GF-D8 (cell line): ENCODE measurements around the gene KIF18B.

Experiments used
- DNase-seq: peaks from one replicate; lab custom pipeline; 2025; lab: John Stamatoyannopoulos, UW

The KIF18B gene

DNA sequence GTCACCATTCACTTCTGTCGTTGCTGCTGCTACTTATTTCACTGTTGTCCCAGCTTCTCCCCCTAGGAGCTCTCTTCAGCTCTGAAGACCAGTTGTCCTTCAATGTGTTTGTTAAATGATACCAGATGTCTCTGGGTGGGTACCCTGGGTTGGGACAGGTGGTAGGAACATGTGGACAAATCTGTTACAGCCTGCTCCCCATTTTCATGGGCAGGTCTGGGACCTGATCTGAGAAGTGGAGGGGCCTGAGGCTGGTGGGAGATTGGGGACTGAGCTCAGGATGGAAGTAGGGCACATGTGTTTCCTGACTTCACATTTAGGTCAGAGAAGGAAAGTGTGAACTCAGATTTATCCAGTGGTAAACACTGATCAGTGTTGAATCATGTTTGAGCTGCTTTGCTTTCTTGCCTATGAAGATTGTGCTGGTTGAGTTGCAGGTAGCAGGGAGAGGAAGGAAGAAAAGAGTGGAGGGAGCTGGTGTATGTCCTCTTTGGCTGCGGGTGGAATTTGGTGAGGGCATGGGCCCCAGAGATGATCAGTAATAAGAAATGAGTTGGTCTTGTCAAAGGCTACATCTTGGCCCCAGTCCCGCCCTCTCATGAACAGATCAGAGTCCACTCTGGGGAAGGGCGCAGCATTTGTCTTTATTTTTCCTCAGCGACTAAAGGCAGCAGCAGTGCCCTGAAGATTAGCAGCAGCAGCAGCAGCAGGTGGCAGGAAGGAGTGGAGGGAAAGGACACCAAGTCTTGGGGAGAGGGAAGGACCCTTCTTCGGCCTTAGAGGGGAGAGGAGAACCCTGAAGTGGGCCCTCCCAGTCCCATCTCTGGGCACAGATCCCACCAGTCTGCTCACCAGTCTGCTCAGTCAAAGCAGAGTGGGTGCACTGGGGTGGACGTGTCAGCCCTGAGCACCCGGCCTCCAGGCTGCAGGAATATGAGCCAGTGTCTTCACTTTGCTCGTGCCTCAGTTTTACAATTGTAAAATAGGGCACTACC lies 42.3 kb downstream of the KIF18B start:
- DNase-seq: no peak

DNA sequence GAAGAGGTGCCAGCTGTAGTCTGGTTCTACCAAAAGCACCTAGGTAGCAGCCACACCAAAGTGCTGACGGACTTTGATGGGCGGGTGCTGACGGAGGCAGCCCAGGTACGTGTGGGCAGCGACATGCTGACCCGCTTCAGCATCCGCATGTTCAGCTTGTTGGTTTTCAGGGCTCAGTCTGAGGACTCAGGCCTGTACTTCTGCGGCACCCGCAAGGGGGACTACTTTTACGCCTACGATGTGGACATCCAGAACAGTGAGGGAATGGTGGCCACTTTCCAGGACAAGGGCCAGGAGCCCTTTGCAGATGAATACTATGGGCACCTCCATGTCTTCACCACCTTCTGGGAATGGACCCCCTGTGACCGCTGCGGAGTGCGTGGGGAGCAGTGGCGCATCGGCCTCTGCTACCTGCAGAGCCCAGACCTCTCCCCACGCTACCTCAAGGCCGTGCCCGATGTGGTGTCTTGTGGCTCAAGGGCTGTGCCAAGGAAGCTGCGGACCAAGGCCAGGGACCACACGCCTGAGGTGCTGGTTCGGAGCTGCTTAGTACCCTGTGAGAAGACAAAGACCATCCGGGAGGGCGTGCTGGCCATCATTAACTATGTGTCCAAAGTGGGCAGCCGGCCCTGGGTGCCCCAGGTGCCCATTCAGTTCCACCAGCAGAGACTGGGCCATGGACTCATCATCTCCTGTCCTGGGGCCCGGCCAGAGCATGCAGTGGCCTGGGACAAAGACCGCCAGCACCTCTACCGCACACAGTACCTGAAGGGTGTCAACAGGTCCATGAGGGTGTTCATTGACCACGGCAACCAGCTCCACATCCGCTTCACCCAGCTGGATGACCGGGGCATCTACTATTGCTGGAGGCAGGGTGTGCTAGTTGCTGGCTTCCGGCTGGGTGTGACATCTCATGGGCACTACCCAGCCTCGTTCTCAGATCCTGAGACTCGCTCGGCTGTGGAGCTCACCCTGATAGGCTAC lies 43.3 kb downstream of the KIF18B start:
- DNase-seq: no peak

DNA sequence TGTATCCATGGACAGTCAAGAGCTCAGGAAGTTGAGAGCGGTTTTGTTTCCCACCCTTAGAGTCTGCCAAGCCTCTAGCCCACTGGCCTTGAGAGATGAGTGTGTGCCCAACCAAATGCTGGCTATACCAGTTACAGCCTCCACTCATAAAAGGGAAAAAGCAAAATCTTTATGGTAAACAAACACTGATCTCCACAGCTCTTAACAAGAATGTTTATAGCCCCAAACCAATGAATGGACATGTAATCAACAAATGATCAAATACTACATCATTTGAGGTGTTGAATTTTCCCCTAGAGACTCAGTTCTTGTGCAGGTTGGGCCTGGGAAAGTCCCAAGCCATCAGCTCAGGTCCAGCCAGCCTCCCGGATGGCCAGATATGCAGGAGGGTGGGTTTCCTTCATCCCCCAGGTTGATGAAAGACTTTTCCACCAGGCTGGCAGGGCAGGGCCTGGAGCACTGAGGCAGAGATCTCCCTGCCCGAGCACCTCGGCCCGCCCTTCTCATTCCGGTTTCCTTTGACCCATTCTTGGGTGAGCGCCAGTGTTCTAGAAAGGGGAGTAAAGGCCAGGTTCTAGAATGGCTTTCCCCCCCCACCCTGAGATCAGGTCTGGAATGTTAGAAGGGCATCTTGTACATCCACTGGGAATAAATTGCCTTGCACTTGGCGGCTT lies 44.4 kb downstream of the KIF18B start:
- no peak for DNase-seq

DNA sequence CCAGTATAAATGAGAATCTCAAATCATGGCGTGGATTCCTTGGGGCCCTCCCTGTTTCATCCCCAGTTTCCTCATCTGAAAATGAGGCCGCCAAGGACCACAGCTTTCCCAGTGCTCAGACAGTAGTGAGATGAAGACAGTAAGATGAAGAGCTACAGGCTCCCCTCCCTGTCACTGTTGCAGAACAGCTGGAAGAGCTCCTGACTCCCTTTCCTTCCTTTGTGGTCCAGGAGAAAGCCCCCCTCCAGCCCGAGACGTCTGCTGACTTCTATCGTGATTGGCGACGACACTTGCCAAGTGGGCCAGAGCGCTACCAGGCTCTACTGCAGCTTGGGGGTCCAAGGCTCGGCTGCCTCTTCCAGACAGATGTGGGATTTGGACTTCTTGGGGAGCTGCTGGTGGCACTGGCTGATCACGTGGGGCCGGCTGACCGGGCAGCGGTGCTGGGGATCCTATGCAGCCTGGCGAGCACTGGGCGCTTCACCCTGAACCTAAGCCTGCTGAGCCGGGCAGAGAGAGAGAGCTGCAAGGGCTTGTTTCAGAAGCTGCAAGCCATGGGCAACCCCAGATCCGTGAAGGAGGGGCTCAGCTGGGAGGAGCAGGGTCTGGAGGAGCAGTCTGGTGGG lies 45.3 kb downstream of the KIF18B start:
- no peak for DNase-seq

DNA sequence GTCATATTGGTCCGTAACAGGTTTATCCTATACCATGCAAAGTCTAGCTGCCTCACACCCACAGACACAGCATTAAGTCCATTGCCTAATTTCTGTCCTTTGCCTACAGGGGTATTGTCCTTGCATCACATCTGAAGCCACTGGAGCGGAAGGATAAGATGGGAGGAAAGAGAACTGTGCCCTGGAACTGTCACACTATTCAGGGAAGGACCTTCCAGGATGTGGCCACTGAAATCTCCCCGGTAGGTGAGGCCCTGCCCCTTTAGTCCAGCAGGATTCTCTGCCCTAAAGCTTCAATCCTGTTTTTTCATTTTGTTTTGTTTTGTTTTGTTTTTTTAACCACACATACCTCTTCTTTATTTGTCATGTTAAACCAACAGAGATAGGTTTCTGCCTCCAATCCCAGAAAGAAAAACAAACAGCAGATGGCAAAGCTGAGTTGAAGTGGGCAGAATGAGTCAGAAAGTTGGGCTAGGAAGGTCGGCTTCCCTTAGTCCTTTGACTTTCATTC lies 46.1 kb downstream of the KIF18B start:
- peak; percentile 74 for DNase-seq

DNA sequence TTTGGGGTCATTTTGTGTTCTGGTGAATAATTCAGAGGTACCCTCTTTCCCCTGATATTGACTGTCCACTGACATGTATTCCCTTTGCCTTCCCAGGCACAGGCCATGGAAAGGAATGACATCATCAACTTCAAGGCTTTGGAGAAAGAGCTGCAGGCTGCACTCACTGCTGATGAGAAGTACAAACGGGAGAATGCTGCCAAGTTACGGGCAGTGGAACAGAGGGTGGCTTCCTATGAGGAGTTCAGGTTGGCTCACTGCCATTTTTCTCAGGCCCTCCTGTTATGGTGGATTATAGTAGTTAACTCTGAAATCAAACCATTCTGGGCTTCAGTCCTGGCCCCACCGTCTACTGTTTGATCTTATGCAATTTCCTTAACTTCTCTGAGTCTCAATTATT lies 46.7 kb downstream of the KIF18B start:
- DNase-seq: peak; percentile 74

DNA sequence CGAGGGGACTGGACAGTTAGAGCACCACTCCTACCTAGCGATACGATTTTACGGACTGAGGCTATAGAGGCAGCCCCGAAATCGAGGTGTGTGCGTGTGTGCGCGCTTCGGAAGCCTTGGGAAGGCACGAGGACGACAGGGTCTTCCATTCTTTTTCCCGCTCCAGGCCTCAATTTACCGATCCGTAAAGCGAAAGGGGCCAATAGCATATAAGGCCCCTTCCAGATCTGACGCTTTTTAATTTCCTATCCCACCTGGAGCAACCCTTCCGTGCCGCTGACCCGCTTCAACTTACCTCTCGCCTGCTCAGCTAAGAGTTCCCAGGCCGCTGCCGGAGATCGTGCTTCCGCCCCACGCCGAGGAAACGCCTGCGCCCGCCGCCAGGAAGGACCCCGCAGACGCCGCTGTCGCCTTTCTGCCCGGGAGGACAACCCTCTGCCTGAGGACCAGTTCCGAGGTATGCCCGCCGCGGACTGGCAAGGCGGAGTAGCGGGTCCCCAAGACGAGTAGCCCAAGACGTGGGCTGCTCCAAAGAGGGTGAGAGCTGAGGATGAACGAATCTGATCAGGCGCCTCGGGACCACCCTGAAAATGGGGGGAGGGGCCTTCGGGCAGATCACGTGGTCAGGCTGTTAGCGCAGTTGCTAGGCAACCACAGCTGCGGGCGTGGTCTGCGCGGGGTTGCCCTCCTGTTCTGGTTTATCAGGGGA lies 48.3 kb downstream of the KIF18B start, which contains the start of gene EFTUD2:
Gene EFTUD2, minus strand, starts transcription at position 372 of the 709 bp plus-strand sequence. CDS start 4,924 bp downstream, outside the sequence.
- peak; percentile 68 for DNase-seq

DNA sequence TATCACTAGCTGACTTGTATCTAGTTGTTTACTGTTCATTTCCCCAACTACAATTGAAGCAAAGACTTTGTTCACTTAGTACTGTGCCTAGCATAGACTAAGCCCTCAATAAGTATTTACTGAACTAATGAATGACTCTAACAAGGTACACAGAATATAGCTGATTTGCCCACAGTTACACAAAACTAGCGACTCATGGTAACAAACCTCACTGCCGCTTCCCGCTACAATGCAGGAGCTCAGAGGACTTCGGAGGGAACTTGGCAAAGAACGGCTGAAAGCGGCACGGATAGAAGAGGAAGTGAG lies 48.9 kb downstream of the KIF18B start:
- DNase-seq: peak; percentile 53

DNA sequence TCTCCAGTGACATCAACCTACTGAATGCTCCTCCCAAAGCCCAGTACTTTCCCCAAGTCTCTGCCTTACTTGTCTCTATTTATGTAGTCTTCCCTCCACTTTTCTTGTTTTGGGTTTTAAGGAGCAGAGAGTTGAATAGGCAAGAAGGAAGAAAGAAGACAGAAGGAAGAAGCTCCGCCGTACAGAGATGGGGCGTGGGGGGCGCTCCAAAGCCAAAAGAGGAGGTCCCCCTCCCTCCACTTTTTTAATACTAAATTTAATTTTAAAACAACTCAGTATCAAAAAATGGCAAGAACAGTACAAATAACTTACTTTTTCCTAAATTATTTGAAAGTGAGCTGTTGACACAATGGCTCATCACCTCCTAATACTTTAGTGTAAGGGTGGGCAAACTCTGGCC lies 52.9 kb downstream of the KIF18B start:
- no peak for DNase-seq

DNA sequence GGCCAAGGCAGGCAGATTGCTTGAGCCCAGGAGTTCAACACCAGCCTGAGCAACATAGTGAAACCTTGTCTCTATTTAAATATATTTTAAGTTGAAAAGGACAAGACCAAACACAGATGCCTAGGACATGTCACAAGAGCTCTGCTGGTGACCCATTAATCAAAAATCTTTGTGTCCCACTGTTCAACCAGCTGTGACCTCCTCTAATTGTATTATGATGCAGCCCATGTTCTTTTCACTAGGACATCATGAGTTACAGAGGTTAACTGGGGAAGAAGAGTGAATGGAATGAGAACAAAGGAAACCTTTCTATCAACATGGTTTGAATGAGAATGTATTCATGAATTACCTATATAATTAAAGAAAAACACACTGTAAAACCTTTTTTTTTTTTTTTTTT lies 55.3 kb downstream of the KIF18B start:
- no peak for DNase-seq

DNA sequence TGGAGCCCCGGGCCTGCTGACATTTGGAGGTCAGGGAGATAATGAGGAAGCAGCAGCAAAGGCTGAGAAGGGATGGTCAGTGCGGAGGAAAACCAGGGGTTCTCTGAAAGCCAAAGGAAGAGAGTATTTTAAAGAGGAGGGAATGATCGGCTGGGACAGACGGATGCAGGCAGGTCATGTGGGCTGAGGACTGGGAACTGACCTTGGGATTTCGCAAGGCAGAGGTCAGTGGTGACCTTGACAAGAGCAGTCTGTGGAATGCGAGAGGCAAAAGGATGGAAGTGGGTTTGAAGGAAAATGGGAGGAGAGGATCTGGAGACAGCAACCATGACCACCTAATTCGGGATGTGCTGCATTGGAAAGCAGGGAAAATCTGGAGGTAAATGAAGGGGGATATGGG lies 58.6 kb downstream of the KIF18B start:
- no peak for DNase-seq

DNA sequence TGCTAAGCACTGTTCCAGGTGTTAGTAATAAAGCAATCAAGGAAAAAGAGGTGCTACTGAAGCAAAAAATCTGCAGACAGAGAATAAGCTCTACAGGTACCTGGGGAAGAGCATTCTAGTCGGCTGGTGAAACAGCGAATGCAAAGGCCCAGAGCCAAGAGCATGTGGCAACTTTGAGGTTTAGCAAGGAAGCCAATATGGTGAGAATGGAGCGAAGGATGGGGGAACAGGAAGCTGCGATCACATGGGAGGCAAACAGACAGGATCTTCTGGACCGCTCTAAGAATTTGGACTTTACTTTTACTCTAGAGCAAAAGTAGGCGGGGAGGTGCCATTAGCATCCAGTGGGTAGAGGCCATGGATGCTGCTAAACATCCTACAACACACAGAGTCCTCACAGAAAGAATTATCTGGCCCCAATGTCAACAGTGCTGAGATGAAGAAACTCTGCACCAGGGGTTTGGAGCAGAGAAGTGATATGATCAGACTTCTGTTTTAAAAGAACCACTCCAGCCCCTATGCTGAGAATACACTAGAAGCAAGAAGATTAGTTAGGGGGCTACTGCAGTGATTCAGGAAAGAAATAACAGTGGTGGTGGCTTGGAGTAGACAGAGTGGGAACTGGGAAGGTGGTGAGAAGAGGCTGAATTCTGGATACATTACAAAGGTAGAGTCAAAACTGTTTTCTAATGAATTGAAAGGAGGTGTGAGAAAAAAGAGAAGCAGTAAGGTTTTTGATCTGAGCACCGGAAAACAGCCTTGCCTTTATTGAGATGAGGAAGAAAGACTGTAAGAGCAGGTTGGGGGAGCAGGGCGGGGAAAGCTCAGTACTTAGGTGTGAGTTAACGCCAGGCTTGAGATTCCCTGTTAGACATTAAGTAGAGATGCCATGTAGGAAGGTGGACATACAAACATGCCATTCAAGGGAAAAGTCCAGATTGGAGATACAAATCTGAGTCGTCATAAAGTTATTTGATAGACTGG lies 59.3 kb downstream of the KIF18B start:
- DNase-seq: peak; percentile 79

DNA sequence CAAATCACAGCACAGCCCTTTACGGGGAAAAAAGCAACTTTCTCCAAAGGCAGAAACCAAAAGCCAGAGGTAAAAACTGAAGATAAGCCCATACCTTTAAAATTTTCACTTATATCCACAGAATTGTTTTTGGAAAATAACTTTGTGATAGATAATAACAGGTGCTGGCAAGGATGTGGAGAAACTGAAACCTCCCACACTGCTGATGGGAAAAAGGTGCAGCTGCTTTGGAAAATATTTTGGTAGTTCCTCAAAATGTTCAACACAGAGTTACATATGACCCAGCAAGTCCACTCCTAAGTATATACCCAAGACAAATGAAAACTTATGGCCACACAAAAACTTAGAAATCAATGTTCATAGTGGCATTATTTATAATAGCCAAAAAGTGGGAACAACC lies 60.6 kb downstream of the KIF18B start:
- peak; percentile 39 for DNase-seq

DNA sequence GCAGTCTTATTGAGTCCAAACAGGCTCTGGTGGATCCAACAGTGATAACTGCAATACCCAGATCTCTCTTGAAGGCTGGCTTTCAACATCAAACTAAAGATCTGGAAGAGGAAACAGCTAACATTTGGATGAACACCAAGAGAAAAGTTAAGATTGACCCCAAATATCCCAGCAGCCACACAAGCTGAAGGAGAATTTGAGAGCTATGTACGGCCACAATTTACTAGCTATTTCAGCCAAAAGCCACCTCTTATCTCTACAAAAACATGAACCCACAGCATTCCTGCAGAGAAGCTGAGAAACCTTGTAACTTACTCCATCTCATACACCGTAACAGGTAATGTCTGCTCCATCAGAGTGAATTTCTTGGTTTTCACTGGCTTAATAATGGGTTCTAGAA lies 62.6 kb downstream of the KIF18B start:
- DNase-seq: no peak

DNA sequence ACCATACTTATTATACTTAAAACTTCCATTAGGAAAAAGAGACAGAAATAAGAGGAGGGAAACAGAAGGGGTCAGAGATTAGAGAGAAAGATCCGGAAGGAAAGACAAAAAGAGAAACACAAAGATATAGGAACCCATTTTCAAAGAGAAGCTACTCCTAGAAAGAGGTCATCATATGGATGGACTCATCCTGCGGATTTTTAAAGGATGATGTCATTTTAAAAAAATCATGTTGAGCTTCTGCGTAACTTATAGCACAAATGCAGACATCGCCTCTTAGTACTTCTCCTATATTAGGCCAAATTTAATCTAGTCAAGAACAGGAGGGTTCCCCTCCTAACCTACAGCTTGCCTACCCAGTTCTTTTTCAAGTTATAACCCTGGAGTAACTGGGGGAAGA lies 66.4 kb downstream of the KIF18B start:
- no peak for DNase-seq

DNA sequence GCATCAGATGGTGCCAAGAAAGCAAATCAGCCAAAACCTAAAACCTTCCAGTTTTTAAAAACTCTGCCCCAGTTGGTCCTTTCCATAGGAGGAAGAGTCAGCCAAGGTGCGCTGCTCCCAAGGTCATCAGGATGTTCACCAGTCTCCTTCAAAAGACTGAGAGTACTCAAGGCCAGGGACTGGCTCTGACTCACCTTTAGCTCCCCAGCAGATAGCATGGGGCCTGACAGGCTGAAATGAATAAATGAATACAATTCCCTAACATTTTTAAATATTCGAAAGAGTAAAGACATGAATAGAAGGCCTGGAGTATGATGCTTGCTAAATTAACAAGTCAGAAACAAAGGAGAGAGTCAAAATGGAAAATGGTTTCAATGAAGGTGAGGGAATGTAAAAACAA lies 67.5 kb downstream of the KIF18B start:
- no peak for DNase-seq

DNA sequence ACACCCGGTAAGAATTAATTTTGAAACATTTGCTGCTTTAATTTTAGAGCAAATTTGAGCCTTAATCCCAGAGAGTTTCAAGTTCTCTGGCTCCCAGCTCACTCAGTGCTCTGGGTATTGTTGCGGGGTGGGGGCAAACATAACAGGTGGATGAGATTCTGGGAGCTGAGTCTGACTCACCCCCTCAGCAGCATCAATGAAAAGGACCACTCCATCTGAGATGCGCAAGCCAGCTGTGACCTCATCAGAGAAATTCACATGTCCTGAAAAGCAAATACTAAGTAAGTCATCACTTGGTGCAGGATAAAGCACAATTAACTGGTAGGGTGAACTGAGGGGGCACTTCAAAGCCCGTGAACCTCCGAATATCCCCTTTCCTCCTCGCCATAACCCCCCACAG lies 68.2 kb downstream of the KIF18B start:
- no peak for DNase-seq

DNA sequence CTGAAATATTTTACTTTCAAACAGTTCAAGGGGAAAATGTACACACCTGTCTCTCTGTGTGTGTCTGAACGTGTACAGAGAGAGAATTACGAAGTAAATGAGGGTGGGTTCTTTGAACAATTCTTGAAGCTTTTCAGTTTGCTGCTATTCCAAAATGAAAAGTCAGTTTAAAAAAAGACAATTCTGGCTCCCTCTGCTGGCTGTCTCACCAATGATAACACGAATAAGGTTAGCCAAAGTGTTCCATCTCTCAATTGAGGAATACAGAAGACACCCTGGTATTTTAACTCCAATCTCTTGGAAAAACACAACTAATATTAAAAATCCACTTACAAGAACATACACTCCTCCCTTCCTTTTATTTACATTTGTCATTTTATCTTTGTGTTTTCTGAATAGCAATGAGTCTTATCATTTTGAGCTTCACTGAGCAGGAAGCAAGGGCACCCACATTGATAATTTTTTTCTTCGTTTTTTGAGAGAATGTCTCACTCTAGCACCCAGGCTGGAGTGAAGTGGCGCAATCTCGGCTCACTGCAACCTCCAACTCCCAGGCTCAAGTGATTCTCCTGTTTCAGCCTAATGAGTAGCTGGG lies 68.8 kb downstream of the KIF18B start:
- peak; percentile 8 for DNase-seq

DNA sequence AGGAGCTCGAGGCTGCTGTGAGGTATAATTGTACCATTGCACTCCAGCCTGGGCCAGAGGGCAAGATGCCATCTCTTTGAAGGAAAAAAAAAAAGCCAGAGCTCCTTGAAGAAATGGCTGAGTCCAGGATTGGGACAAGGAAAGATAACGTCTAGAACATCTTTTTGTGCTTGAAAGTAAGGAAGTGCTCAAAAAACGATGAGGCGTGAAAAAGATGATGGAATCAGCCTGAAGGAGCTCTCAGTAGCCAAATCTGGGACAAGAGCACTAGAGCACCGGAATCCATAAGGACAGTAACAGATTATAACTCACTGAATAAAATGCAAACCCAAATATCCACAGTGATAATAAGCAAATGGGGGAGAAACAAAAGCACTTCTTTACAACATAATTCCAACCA lies 70.5 kb downstream of the KIF18B start:
- DNase-seq: no peak
